K562 (cell line): Measurements from ENCODE around the gene CTSF. TPM values are rescaled to one million over a fixed set of nuclear protein-coding genes. Genes with fewer than 3 reads are reported as not detected.

Experiments
- ARID3A ChIP-seq: IDR thresholded peaks from 2 replicates; pipeline ENCODE4 v1.6.1; 2012; ENCODE audit warnings: low read depth, low read length, improper control_type of control experiment, borderline replicate concordance
- BRCA1 ChIP-seq, 2 experiments: fragments of 450-650 bp in 1 of 2; sonication (generic) in 1 of 2; formaldehyde crosslinking in 1 of 2; IDR thresholded peaks; 2 replicates each; pipeline versions ENCODE4 v1.5.0 to v1.6.1; 2017 to 2020; ENCODE audit warnings: mild to moderate bottlenecking in 1 of 2, missing genetic modification reagents in 1 of 2
- CBX1 ChIP-seq: sonication (generic); IDR thresholded peaks from 2 replicates; pipeline ENCODE4 v1.6.1; 2016; ENCODE audit warnings: antibody characterized with exemption, low read depth, mild to moderate bottlenecking
- CEBPG ChIP-seq, 3 experiments: fragments of 200-800 bp in 1 of 3; sonication (Bioruptor generic) in 1 of 3; sonication (generic) in 1 of 3; formaldehyde crosslinking in 1 of 3; IDR thresholded peaks in 2 of 3; conservative IDR thresholded peaks in 1 of 3; 2 replicates each; pipeline versions ENCODE4 v1.6.1 to v1.8.0; 2016 to 2022; ENCODE audit warnings: missing compliant biosample characterization in 2 of 3, missing genetic modification characterization in 2 of 3, mild to moderate bottlenecking in 1 of 3, missing genetic modification reagents in 1 of 3
- HMG20A ChIP-seq: fragments of 450-650 bp; formaldehyde crosslinking; conservative IDR thresholded peaks from 2 replicates; pipeline ENCODE4 v1.4.0; 2020; ENCODE audit warnings: mild to moderate bottlenecking, mixed read lengths
- IFI16 ChIP-seq: fragments of 250-450 bp; sonication (Bioruptor Pico); IDR thresholded peaks from 2 replicates; pipeline ENCODE4 v2.1.2; 2022; ENCODE audit warnings: mild to moderate bottlenecking, inconsistent platforms
- MBD2 ChIP-seq: sonication (generic); IDR thresholded peaks from 2 replicates; pipeline ENCODE4 v1.6.1; 2016; ENCODE audit warnings: low read depth, borderline replicate concordance
- NFIC ChIP-seq: fragments of 450-650 bp; IDR thresholded peaks from 2 replicates; pipeline ENCODE4 v1.6.1; 2017; ENCODE audit warnings: mild to moderate bottlenecking, inconsistent platforms
- NFRKB ChIP-seq: fragments of 450-650 bp; IDR thresholded peaks from 2 replicates; pipeline ENCODE4 v1.6.1; 2016; ENCODE audit warnings: low read depth
- PHF20 ChIP-seq: fragments of 450-650 bp; IDR thresholded peaks from 2 replicates; pipeline ENCODE4 v1.6.1; 2018; ENCODE audit not compliant: partially characterized antibody
- PHF21A ChIP-seq: fragments of 450-650 bp; IDR thresholded peaks from 2 replicates; pipeline ENCODE4 v1.6.1; 2017; ENCODE audit warnings: low read depth, borderline replicate concordance
- PHF8 ChIP-seq: fragments of 200-600 bp; sonication (generic); IDR thresholded peaks from 2 replicates; pipeline ENCODE4 v1.6.1; 2012; ENCODE audit warnings: mixed run types, mild to moderate bottlenecking, inconsistent platforms, low read length, moderate library complexity, borderline replicate concordance
- POLR2G ChIP-seq: fragments of 200-400 bp; formaldehyde crosslinking; IDR thresholded peaks from 2 replicates; pipeline ENCODE4 v1.6.1; 2017; ENCODE audit warnings: low read depth, mild to moderate bottlenecking, antibody characterized with exemption, low read length, moderate library complexity
- RBM14 ChIP-seq: fragments of 200-400 bp; formaldehyde crosslinking; IDR thresholded peaks from 2 replicates; pipeline ENCODE4 v1.6.1; 2018; ENCODE audit warnings: low read depth, mild to moderate bottlenecking, low read length, moderate library complexity, borderline replicate concordance; ENCODE audit not compliant: insufficient read depth
- TFAP4 ChIP-seq: sonication (generic); formaldehyde crosslinking; IDR thresholded peaks from 2 replicates; pipeline ENCODE4 v1.8.0; 2022; ENCODE audit warnings: missing genetic modification reagents, mild to moderate bottlenecking, moderate library complexity, borderline replicate concordance
- ZBTB12 ChIP-seq: fragments of 250-450 bp; sonication (Bioruptor Pico); IDR thresholded peaks from 2 replicates; pipeline ENCODE4 v1.4.0; 2020
- ZBTB49 ChIP-seq: sonication (generic); formaldehyde crosslinking; IDR thresholded peaks from 2 replicates; pipeline ENCODE4 v1.8.0; 2022; ENCODE audit warnings: missing genetic modification reagents, mild to moderate bottlenecking, borderline replicate concordance
- ZNF449 ChIP-seq: fragments of 250-450 bp; sonication (Bioruptor Pico); IDR thresholded peaks from 2 replicates; pipeline ENCODE4 v1.8.0; 2022; ENCODE audit warnings: moderate library complexity, mild to moderate bottlenecking, inconsistent platforms
- polyA plus RNA-seq, 8 experiments: library from polyadenylated mRNA; depleted of rRNA in 4 of 8; stranded (reverse) in 5 of 8; unstranded in 3 of 8; fragments of >200 nt; fragmentation: Nextera tagmentation in 2 of 8; fragmentation: Illumina TruSeq in 1 of 8; extraction: Ambion mirVana in 2 of 8; extraction: Trizol in 1 of 8; gene quantifications; 2 replicates each; pipeline versions ENCODE4 v1.2.1 to v1.2.3, GENCODE V29; 2011 to 2014; ENCODE audit warnings: inconsistent platforms in 1 of 8, missing spikeins in 1 of 8
- total RNA-seq, 7 experiments: library from RNA; depleted of rRNA in 6 of 7; stranded (reverse); fragments of >200 nt in 6 of 7; fragmentation: Illumina TruSeq in 2 of 7; extraction: Trizol in 2 of 7; gene quantifications; 2 replicates each; pipeline versions ENCODE4 v1.2.1 to v1.2.3, GENCODE V29; 2011 to 2021; ENCODE audit warnings: low replicate concordance in 1 of 7

CTSF gene
- total and polyA plus RNA-seq, 9 of the 15 experiments (the other 6 are each of a cell fraction or from before 2014, with no cell fraction given) = 0.41 to 10.5 (median 3.8) TPM

- no peak for TF ChIP-seq RBM14
- TF ChIP-seq CBX1 = 0 out of 2 replicates have a peak, but pooled peaks have one; percentile 11
- TF ChIP-seq CEBPG (CRISPR knock-in tag; IDR thresholded peaks at IDR 0.05) = peak; percentile 66; the same call in 1 of the 2 replicates
- peak; percentile 61 to 70 for TF ChIP-seq CEBPG (tag; conservative IDR thresholded peaks at IDR 0.05 in 1 of 2, IDR thresholded peaks at IDR 0.05 in 1 of 2)
- no peak for TF ChIP-seq HMG20A (CRISPR knock-in tag)
- no peak for TF ChIP-seq PHF21A
- TF ChIP-seq BRCA1 (IDR thresholded peaks at IDR 0.05) = no peak
- 0 out of 2 replicates have a peak, but pooled peaks have one; percentile 55 for TF ChIP-seq BRCA1 (CRISPR knock-in tag; IDR thresholded peaks at IDR 0.05)
- peak; percentile 74; the same call in 1 of the 2 replicates for TF ChIP-seq TFAP4
- peak; percentile 11; the same call in 1 of the 2 replicates for TF ChIP-seq PHF8
- TF ChIP-seq NFIC = peak; percentile 86
- no peak for TF ChIP-seq NFRKB
- TF ChIP-seq ZNF449 (CRISPR knock-in tag) = no peak
- TF ChIP-seq IFI16 (CRISPR knock-in tag) = no peak
- TF ChIP-seq MBD2 = peak; percentile 34; the same call in 1 of the 2 replicates
- peak; percentile 56 for TF ChIP-seq PHF20
- TF ChIP-seq POLR2G = peak; percentile 59
- 0 out of 2 replicates have a peak, but pooled peaks have one; percentile 69 for TF ChIP-seq ZBTB49 (CRISPR knock-in tag)
- no peak for TF ChIP-seq ZBTB12 (CRISPR knock-in tag)
- TF ChIP-seq ARID3A = no peak
Measured at GRCh38 chr11:66559142-66559865, 9.1 kb downstream of the CTSF start (continued).
